ENCODE measurements around the gene COX7A2L.

COX7A2L gene

DNA sequence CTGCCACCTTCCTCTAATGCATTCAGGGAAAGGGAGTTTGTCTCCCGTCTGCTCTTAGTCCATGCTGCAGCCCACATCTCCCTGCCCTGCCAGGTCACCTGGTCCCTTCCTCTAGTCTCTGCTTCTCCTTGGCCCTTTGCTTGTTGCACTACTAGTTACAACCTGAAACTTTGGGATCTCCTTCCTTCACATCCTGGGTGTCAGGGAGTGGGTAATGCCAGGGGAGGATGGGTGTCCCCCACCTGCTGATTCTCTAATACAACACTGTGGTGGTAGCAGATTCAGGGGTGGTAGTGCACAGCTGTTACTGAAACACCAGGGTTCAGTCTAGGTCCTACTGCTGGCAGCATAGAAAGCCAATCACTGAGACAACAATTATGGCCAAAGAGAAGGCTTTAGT is 31.2 kb upstream of the COX7A2L start:
- TF ChIP-seq TAF1 (IDR thresholded peaks at IDR 0.05; ENCODE audit: borderline replicate concordance, insufficient read depth, low read length) (no peak), POLR2AphosphoS5 (IDR thresholded peaks at IDR 0.05; ENCODE audit: low read depth, low read length) (no peak), SIN3A (IDR thresholded peaks at IDR 0.05; ENCODE audit: borderline replicate concordance, insufficient read depth, low read length) (no peak), FOXP2 (optimal IDR thresholded peaks at IDR 0.05; ENCODE audit: borderline replicate concordance, extremely low read depth, extremely low read length, insufficient read depth) (no peak)
- TF ChIP-seq, protein P1, sequence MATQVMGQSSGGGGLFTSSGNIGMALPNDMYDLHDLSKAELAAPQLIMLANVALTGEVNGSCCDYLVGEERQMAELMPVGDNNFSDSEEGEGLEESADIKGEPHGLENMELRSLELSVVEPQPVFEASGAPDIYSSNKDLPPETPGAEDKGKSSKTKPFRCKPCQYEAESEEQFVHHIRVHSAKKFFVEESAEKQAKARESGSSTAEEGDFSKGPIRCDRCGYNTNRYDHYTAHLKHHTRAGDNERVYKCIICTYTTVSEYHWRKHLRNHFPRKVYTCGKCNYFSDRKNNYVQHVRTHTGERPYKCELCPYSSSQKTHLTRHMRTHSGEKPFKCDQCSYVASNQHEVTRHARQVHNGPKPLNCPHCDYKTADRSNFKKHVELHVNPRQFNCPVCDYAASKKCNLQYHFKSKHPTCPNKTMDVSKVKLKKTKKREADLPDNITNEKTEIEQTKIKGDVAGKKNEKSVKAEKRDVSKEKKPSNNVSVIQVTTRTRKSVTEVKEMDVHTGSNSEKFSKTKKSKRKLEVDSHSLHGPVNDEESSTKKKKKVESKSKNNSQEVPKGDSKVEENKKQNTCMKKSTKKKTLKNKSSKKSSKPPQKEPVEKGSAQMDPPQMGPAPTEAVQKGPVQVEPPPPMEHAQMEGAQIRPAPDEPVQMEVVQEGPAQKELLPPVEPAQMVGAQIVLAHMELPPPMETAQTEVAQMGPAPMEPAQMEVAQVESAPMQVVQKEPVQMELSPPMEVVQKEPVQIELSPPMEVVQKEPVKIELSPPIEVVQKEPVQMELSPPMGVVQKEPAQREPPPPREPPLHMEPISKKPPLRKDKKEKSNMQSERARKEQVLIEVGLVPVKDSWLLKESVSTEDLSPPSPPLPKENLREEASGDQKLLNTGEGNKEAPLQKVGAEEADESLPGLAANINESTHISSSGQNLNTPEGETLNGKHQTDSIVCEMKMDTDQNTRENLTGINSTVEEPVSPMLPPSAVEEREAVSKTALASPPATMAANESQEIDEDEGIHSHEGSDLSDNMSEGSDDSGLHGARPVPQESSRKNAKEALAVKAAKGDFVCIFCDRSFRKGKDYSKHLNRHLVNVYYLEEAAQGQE (IDR thresholded peaks at IDR 0.05; ENCODE audit: insufficient read depth in 1 of 2, low read depth in 2 of 2, low read length in 2 of 2): no peak

DNA sequence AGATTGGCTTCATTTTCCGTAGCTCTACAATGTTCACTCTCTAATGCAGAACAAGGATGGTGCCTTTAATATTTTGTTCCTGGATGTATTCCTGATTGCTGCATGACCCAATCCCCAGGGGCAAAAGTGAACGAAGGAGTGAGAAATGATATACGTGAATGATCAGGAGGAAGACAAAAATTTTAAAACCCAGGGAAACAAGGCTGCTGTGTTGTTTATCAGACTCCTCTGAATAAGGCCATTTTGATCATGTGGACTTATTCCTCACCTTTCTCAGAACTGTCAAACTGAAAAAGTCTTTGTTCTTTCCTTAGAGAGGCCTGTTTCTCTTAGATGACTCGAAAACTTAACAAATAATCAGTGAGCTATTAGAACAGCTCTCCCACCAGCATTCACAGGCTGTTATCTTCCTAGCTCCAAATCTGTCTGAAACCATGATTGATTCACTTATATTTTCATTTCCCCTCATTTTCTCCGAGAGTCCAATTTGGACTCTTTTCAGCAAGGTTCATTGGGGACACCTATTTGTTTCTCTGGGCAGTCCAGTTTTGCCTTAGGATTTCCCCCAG is 29.5 kb upstream of the COX7A2L start:
- TF ChIP-seq SIN3A (IDR thresholded peaks at IDR 0.05; ENCODE audit: borderline replicate concordance, insufficient read depth, low read length) (no peak), FOXP2 (optimal IDR thresholded peaks at IDR 0.05; ENCODE audit: borderline replicate concordance, extremely low read depth, extremely low read length, insufficient read depth) (no peak), POLR2AphosphoS5 (IDR thresholded peaks at IDR 0.05; ENCODE audit: low read depth, low read length) (no peak), TAF1 (IDR thresholded peaks at IDR 0.05; ENCODE audit: borderline replicate concordance, insufficient read depth, low read length) (no peak)
- TF ChIP-seq, protein P1 (IDR thresholded peaks at IDR 0.05; ENCODE audit: insufficient read depth in 1 of 2, low read depth in 2 of 2, low read length in 2 of 2): no peak

DNA sequence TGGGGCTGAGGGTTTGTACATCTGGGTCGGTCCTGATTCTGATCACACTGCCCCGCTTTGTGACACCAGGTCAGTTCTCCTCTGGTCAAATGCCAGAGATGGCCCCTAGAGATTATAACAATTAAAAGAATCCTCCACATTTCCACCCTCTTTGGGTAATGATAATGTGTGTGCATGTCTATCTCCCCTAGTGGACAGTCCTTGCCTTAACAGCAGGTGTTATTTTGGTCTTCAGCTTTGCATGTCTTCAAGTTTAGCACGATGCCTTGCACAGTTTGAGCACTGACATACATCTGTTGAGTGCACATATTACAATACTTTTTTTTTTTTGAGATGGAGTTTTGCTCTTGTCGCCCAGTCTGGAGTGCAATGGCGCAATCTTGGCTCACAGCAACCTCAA is 25.7 kb upstream of the COX7A2L start:
- TF ChIP-seq TAF1 (IDR thresholded peaks at IDR 0.05; ENCODE audit: borderline replicate concordance, insufficient read depth, low read length): no peak
- TF ChIP-seq SIN3A (IDR thresholded peaks at IDR 0.05; ENCODE audit: borderline replicate concordance, insufficient read depth, low read length): no peak
- TF ChIP-seq POLR2AphosphoS5 (IDR thresholded peaks at IDR 0.05; ENCODE audit: low read depth, low read length): no peak
- no peak for TF ChIP-seq FOXP2 (optimal IDR thresholded peaks at IDR 0.05; ENCODE audit: borderline replicate concordance, extremely low read depth, extremely low read length, insufficient read depth)
- TF ChIP-seq, protein P1 (IDR thresholded peaks at IDR 0.05; ENCODE audit: insufficient read depth in 1 of 2, low read depth in 2 of 2, low read length in 2 of 2): no peak

DNA sequence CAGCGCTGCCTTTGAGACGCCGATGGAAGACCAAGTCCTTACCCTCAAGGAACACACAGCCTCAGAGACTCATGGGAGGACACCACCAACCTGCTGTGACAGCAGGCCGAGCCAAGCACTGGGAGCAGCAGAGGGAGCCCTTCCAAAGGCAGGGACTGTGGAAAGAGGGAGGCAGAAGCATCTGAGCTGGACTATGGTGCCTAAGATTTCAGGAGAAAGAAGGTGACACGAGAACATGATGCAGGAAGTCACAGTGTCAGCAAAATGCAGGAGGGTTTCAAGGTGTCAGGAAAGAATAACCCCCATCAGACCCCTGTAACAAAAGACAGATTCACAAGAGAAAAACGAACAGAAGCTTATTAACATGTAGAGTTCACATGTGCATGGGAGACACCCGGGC is 24.2 kb upstream of the COX7A2L start:
- TF ChIP-seq SIN3A (IDR thresholded peaks at IDR 0.05; ENCODE audit: borderline replicate concordance, insufficient read depth, low read length) (no peak), TAF1 (IDR thresholded peaks at IDR 0.05; ENCODE audit: borderline replicate concordance, insufficient read depth, low read length) (no peak), POLR2AphosphoS5 (IDR thresholded peaks at IDR 0.05; ENCODE audit: low read depth, low read length) (no peak), FOXP2 (optimal IDR thresholded peaks at IDR 0.05; ENCODE audit: borderline replicate concordance, extremely low read depth, extremely low read length, insufficient read depth) (no peak)
- TF ChIP-seq, protein P1 (IDR thresholded peaks at IDR 0.05; ENCODE audit: insufficient read depth in 1 of 2, low read depth in 2 of 2, low read length in 2 of 2): no peak
